HG03097 (cell line): ENCODE measurements around the gene RBSN.

Source experiments
- ATAC-seq: cut with Tn5 transposase; IDR thresholded peaks from one replicate; pipeline ENCODE4 v1.9.1; 2021; ENCODE audit not compliant: unreplicated experiment, low FRiP score

The RBSN gene

GRCh38 chr3:15023719-15024118, 75.2 kb downstream of the RBSN start:
- no peak for ATAC-seq

- no peak for ATAC-seq
Measured at GRCh38 chr3:15023249-15023648, 75.7 kb downstream of the RBSN start.
